DOHH2 (cell line): Measurements from ENCODE around the gene MVB12B.

ENCODE experiments used
- H3F3A ChIP-seq: fragments of 200-600 bp; sonication (generic), shearing (Covaris generic); 2 replicates; pipeline ENCODE4 v1.6.0; 2016; ENCODE audit warnings: antibody characterized with exemption, mild to moderate bottlenecking; ENCODE audit not compliant: control insufficient read depth, insufficient read depth
- H3K27ac ChIP-seq: fragments of 200-600 bp; sonication (generic); 2 replicates; pipeline ENCODE4 v1.5.1; 2014; ENCODE audit warnings: low read depth, mild to moderate bottlenecking, low read length, moderate library complexity
- H3K27me3 ChIP-seq: fragments of 200-600 bp; sonication (generic); 2 replicates; pipeline ENCODE4 v1.6.1; 2014; ENCODE audit warnings: mild to moderate bottlenecking, low read length, mixed read lengths; ENCODE audit not compliant: control insufficient read depth
- H3K36me3 ChIP-seq: fragments of 200-600 bp; sonication (generic); 2 replicates; pipeline ENCODE4 v1.6.1; 2014; ENCODE audit warnings: mild to moderate bottlenecking, low read length, moderate library complexity, mixed read lengths; ENCODE audit not compliant: control insufficient read depth
- H3K4me1 ChIP-seq: fragments of 200-600 bp; sonication (generic); 2 replicates; pipeline ENCODE4 v1.6.1; 2014; ENCODE audit warnings: mild to moderate bottlenecking, low read length, mixed read lengths; ENCODE audit not compliant: control insufficient read depth
- H3K4me2 ChIP-seq: fragments of 200-600 bp; sonication (generic); 2 replicates; pipeline ENCODE4 v1.6.0; 2014; ENCODE audit warnings: mild to moderate bottlenecking, low read length, moderate library complexity
- H3K4me3 ChIP-seq: fragments of 200-600 bp; sonication (generic); 2 replicates; pipeline ENCODE4 v1.5.1; 2014; ENCODE audit warnings: mild to moderate bottlenecking, low read length, mixed read lengths
- H3K79me2 ChIP-seq: fragments of 200-600 bp; sonication (generic); 2 replicates; pipeline ENCODE4 v1.6.1; 2014; ENCODE audit warnings: mild to moderate bottlenecking, low read length, mixed read lengths; ENCODE audit not compliant: control insufficient read depth
- H3K9me2 ChIP-seq: fragments of 200-600 bp; sonication (generic); replicated peaks from 2 replicates; pipeline ENCODE4 v1.6.1; 2014; ENCODE audit warnings: mild to moderate bottlenecking, low read length, mixed read lengths; ENCODE audit not compliant: control insufficient read depth
- H3K9me3 ChIP-seq: fragments of 200-600 bp; sonication (generic); 2 replicates; pipeline ENCODE4 v1.6.1; 2014; ENCODE audit warnings: antibody characterized with exemption, low read length, mixed read lengths; ENCODE audit not compliant: control insufficient read depth, insufficient read depth
- H4K20me1 ChIP-seq: fragments of 200-600 bp; sonication (generic); 2 replicates; pipeline ENCODE4 v1.6.0; 2014; ENCODE audit warnings: low read depth, mild to moderate bottlenecking, antibody characterized with exemption, low read length, moderate library complexity; ENCODE audit not compliant: control insufficient read depth, insufficient read depth
- CTCF ChIP-seq: fragments of 200-600 bp; sonication (generic); IDR thresholded peaks from one replicate; pipeline ENCODE4 v1.5.1; 2014; ENCODE audit warnings: antibody characterized with exemption, mild to moderate bottlenecking, low read depth, low read length; ENCODE audit not compliant: poor library complexity, severe bottlenecking
- EZH2phosphoT487 ChIP-seq: fragments of 200-600 bp; sonication (generic); IDR thresholded peaks from 2 replicates; pipeline ENCODE4 v1.6.1; 2017; ENCODE audit warnings: borderline replicate concordance, mild to moderate bottlenecking, antibody characterized with exemption, low read length, moderate library complexity, mixed read lengths

Gene MVB12B

GRCh38 chr9:126386776-126387175 is 60.1 kb downstream of the MVB12B start:
- H3K9me3 ChIP-seq: no peaks in the 10 kb centered on the region
- H3K27me3 ChIP-seq: peaks cover 11% of the 10 kb centered on the region; the same call in 1 of the 2 replicates
- no peaks in the 10 kb centered on the region for H3K4me1 ChIP-seq
- no peaks in the 10 kb centered on the region for H3K9me2 ChIP-seq
- no peak overlapping the region for H3K4me3 ChIP-seq
- H4K20me1 ChIP-seq: no peaks in the 10 kb centered on the region
- H3K79me2 ChIP-seq: no peaks in the 10 kb centered on the region
- H3F3A ChIP-seq: no peaks in the 10 kb centered on the region
- H3K36me3 ChIP-seq: no peaks in the 10 kb centered on the region
- TF ChIP-seq CTCF (no peak), EZH2phosphoT487 (no peak)
- no peak overlapping the region for H3K4me2 ChIP-seq
- H3K27ac ChIP-seq: no peak overlapping the region

- TF ChIP-seq EZH2phosphoT487: no peak
- TF ChIP-seq CTCF: no peak
- H3K4me3 ChIP-seq: no peak overlapping the region
- H3K27ac ChIP-seq: no peak overlapping the region
- no peak overlapping the region for H3K4me2 ChIP-seq
- no peaks in the 10 kb centered on the region for H3K36me3 ChIP-seq
- no peaks in the 10 kb centered on the region for H3K9me2 ChIP-seq
- H4K20me1 ChIP-seq: no peaks in the 10 kb centered on the region
- no peaks in the 10 kb centered on the region for H3F3A ChIP-seq
- H3K9me3 ChIP-seq: no peaks in the 10 kb centered on the region
- H3K79me2 ChIP-seq: no peaks in the 10 kb centered on the region
- H3K4me1 ChIP-seq: no peaks in the 10 kb centered on the region
- H3K27me3 ChIP-seq: peaks cover 11% of the 10 kb centered on the region; the same call in 1 of the 2 replicates
These were observed 62.5 kb downstream of the MVB12B start for GRCh38 chr9:126388964-126389708.

- H3K79me2 ChIP-seq: no peaks in the 10 kb centered on the region
- H3K4me2 ChIP-seq: no peak overlapping the region
- peaks cover 11% of the 10 kb centered on the region; the same call in 1 of the 2 replicates for H3K27me3 ChIP-seq
- H4K20me1 ChIP-seq: no peaks in the 10 kb centered on the region
- H3K27ac ChIP-seq: no peak overlapping the region
- no peaks in the 10 kb centered on the region for H3K9me2 ChIP-seq
- no peaks in the 10 kb centered on the region for H3F3A ChIP-seq
- H3K9me3 ChIP-seq: no peaks in the 10 kb centered on the region
- H3K4me1 ChIP-seq: no peaks in the 10 kb centered on the region
- TF ChIP-seq CTCF: no peak
- no peak for TF ChIP-seq EZH2phosphoT487
- no peak overlapping the region for H3K4me3 ChIP-seq
- H3K36me3 ChIP-seq: no peaks in the 10 kb centered on the region
These were observed 63.4 kb downstream of the MVB12B start for GRCh38 chr9:126389992-126390391.
